Nucleus accumbens (tissue), 56 donors: ENCODE measurements around the gene OR2T2.
"Not testable (repeated sequence)": the region's sequence is repeated elsewhere in the genome, so short reads cannot be mapped to it uniquely, and the experiment has no call there.

Experiments used
- DNase-seq, 56 donors: peaks; one replicate each; lab custom pipeline; 2025; lab: John Stamatoyannopoulos, UW

OR2T2 gene, protein sequence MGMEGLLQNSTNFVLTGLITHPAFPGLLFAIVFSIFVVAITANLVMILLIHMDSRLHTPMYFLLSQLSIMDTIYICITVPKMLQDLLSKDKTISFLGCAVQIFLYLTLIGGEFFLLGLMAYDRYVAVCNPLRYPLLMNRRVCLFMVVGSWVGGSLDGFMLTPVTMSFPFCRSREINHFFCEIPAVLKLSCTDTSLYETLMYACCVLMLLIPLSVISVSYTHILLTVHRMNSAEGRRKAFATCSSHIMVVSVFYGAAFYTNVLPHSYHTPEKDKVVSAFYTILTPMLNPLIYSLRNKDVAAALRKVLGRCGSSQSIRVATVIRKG

DNA sequence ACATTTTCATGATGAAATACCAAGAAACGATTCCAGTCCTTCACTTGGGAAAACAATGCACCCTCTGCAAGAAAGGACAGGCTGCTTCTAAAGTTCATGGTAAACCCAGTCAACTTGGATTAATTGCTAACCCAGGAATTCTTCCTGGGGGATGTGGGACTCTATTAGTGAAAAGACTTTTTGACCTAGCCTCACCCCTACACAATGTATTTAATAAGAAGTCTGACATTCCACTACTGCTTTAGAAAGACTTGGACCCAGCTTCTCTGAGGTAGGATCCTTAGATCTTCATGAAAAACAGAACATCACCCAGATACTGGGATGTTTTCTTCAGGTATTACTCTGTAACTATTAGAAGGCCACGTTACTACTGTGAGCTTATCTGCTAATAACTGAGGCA lies at the start of gene OR2T2:
Gene OR2T2 (plus strand): TSS at position 239 of the 400 bp plus-strand sequence. CDS start 7,161 bp downstream, outside the sequence.
- not testable (repeated sequence) for DNase-seq

DNA sequence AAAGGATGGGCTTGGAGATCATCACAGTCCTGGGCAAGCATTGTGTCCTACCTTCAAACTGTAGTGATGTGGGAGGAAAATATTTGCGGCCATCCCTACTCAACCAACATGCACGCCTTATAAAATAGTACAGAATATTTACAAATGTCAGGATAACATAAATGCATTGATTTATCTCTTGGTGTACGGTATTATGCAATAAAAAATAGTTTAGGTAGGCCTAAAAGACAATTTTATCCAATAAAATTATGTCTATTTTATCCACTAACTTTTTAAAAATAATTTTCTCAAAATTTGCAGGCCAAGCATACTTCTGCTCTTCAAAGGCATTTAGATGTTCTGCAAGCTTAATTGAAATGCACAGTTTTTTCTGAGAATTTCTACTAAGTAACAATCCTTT lies 42.7 kb upstream of the OR2T2 start, which contains the start of gene OR2T1:
Gene OR2T1 (plus strand): TSS at position 301 of the 400 bp plus-strand sequence. CDS start 3,100 bp downstream, outside the sequence.
- DNase-seq: no peak

- DNase-seq: peak in 24 of 56 donors; percentile 3 to 79 (median 34)
These were observed 41.4 kb upstream of the OR2T2 start for GRCh38 chr1:248404024-248404423.

- DNase-seq: no peak
These were observed 38.4 kb upstream of the OR2T2 start for GRCh38 chr1:248406721-248407692.

DNA sequence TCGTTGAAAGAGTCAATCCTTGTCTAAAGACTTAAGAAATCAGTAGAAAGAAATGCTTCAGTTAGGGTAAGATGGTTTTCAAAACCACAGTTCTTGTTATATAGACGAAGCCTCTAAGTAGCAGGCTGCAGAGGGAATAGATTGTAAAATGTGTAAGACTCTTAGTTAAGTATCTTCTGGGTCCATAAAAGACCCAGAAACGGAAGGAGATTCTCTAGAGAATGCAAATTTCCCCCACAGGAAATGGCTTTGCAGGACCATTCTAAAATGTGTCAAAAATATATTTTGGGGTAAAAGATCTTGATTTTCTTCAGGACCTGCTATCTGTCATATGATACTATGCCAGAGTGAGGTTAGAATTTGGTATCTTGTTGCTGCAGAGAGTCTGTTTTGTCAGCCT lies 29.2 kb upstream of the OR2T2 start:
- no peak for DNase-seq

DNA sequence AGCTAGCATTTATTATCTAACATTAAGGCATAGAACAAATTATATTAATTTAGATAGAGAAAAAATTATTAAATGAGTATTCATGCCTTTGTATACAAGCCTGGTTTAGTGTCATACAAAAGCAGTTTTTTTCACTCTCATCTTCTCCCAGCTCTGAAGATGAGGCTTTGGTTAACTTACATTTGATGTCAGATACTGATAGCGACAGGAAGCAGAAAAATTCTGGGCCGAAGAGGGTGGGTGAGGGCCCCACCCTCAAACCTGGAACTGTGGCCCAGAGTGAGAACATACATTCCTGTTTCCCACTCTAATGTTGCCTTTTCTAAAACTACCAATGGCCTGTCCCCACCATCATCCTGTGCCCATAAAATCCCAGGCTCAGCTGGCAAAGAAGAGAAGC lies 27.6 kb upstream of the OR2T2 start:
- no peak for DNase-seq

GRCh38 chr1:248421384-248421783 lies 24.1 kb upstream of the OR2T2 start:
- no peak for DNase-seq

- DNase-seq: not testable (repeated sequence)
These were observed 17.8 kb upstream of the OR2T2 start for GRCh38 chr1:248427526-248428191.

GRCh38 chr1:248428192-248428533 lies 17.3 kb upstream of the OR2T2 start:
- DNase-seq: not testable (repeated sequence)

DNA sequence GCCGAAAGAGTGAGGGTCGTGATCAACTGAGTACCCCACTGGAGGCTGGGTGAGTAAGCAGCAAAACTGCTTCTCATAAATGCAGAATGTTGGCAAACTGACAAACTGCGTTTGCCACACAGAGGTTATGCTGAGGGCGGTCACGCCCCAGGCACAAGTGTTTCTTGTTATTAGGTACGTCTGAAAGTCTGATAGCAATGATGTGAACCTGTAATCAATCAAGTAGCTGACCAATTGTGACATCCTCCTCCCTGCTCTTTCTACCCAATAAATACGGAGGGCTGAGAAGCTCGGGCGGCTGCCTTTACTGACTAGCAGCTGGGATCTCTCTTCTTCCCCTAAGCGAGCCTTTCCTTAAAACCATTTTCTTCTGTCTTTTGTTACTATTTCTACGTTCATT lies 13.8 kb upstream of the OR2T2 start:
- not testable (repeated sequence) for DNase-seq

DNA sequence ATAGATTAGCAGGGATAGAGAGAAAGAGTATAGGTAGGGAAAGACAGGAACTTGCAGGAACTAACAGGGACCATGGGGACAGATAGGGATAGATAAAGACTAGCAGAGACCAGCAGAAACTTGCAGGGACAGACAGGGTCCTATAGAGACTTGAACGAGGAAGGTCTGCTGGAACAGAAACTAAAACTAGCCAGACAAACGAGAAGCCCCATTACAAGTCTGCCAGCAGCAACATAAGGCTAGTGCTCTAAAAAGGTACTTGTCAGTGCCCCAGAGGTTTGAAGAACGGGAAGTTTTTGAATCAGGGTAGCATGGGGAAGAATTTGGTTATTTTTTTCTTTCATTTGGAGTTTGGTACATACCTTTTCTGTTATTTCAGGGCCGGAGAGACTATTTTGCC lies 13.2 kb upstream of the OR2T2 start:
- not testable (repeated sequence) for DNase-seq

DNA sequence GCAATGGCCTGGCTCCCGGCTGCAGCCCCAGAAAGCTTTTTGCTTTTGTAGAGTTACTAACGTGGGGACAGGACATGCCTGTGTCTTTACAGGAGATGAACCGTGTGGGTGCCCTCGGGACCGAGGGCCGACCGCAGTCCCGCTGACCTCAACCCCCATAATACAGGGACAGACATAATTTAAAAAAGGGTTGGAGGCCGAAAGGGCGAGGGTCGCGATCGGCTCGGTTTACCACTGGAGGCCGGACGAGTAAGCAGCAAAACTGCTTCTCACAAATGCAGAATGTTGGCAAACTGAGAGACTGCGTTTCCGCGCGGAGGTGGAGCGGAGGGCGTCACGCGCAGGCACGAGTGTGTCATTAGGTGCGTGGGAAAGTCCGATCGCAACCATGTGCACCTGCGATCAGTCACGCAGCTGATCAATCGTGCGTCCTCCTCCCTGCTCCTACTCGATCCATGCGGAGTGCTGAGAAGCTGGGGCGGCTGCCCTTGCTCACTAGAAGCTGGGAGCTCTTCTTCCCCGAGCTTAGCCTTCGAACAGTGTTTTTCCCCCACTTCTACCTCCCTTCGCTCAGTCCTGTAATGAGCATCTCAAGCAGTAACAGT lies 11.5 kb upstream of the OR2T2 start:
- DNase-seq: not testable (repeated sequence)

DNA sequence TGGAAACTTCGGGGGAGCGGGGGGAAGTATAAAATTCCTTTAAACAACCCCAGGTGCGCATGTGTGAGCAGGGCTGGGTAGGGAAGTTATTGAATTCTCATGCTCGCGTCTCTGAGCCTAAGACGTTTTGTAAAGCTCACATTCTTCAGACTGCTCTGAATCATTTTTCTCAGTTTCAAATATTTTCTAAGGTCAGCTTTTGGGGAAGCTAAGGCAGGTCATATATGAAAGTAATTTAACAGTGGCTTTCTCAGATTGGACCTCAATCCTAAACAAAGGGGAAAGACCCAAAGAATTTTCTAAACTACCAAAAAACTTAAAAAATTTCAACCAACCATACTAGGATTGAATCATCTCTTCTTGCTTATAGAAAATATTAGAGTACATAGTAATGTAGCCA lies 10.5 kb upstream of the OR2T2 start:
- not testable (repeated sequence) for DNase-seq

DNA sequence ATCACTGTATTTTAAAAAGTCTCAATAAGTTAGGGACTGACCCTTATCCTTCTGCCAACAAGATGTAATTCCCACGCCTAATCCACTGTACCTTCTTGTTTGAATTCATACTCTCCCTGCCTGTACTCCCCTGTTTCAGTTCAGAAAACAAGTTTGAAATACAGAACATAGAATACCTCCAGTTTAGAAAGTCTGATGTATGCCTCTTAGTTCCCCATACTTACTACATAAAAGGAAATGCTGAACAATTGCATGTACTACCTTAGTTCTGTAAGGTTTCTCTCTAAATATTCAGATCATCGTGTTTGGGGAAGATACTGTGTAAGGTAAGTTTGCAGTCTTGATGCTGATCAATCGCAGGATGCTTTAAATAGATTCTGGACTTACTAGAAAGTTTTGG lies 9.1 kb upstream of the OR2T2 start:
- not testable (repeated sequence) for DNase-seq

- DNase-seq: not testable (repeated sequence)
These were observed 6.8 kb upstream of the OR2T2 start for GRCh38 chr1:248438668-248439067.

DNA sequence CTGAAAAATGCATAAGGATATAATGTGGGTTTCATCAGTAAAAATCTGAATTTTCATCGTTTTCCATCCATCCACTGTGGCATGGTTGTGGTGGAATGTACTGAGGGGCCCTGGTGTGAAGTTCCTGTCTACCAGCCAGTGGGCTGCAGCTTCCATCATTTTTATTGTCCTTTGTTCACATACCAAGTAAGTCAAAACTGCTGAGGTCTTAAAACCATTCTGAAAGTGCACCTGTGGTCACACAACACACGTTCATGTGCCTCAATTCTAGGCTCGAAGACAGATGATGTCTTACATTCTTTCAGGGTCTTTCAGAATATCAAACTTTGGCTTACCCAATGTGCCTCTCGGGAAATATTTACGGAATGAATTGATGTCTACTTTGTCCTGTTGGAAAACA lies 6.2 kb upstream of the OR2T2 start:
- DNase-seq: not testable (repeated sequence)

DNA sequence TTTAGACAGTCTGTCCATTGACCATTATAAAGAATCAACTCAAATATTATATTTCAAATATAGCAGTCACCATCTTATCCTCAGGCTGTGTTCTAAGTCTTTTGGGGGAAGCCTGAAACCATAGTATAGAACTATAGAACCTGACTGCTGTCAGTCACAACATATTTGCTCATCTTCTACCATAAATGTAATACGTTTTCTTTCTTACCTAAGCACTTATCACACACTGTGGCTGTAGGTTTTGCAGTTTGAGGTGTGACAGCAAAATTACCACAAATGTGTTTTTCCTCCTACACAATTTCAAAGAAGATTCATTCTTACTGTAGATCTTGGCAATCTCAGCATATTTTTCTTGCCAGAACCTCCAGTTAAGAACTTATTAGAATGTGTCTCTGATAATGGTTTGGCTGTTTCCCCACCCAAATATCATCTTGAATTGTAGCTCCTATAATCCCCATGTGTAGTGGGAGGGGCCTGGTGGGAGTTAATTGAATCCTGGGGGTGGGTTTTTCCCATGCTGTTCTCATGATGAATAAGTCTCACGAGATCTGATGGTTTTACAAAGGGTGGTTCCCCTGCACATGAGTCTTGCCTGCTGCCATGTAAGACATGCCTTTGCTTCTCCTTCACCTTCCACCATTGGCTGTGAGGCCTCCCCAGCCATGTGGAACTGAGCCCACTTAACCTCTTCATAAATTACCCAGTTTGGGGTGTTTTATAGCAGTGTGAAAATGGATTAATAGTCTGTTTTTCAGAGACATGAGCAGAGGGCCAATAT lies 2.7 kb upstream of the OR2T2 start:
- not testable (repeated sequence) for DNase-seq

- DNase-seq: not testable (repeated sequence)
These were observed 834 bp upstream of the OR2T2 start for GRCh38 chr1:248444603-248445002.

DNA sequence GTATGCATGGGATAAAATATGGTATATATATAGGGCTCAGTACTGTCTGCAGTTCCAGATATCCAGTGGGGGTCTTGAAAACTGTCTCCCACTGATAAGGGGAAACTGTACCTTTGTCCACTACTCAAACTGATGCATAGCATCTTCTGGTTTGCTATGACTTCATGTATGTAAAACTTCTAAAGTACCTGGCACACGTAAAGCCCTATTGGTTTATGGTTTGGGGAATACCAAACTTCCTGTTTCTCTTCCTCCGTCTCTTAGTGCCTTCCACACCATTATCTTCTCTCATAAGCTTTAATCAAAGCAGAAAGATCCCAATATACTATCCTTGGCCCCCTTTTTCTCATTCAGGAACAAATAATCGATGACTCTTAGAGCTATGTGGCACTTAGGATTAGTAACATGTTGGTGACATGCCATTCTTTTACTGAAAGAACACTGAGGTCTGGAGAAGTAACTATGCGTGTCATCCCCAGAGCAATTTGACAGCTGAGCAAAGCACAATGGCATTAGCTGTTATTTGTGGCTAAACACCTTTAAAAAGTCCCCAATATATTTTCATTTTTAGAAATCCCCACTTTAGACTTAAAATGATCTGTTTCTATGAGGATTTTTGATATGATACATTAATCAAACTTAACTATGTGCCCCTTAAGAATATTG lies 3.1 kb downstream of the OR2T2 start:
- not testable (repeated sequence) for DNase-seq
